Breast epithelium (tissue), 4 donors: Measurements from ENCODE around the gene RC3H1. TPM values are rescaled to one million over a fixed set of nuclear protein-coding genes. Genes with fewer than 3 reads are reported as not detected.
"Not testable (repeated sequence)": the region's sequence is repeated elsewhere in the genome, so short reads cannot be mapped to it uniquely, and the experiment has no call there.

ENCODE experiments used
- DNase-seq, 2 donors: peaks; one replicate each; pipeline ENCODE4 v3.0.0-alpha.2; 2019; ENCODE audit warnings: low spot score in 2 of 2
- H3K27ac ChIP-seq, 2 donors: fragments of 200-600 bp; sonication (generic) in 1 of 2; one replicate each; pipeline ENCODE4 v1.5.1; 2016 to 2019; ENCODE audit warnings: mild to moderate bottlenecking in 1 of 2
- H3K27me3 ChIP-seq, 2 donors: fragments of 200-600 bp; sonication (generic) in 1 of 2; one replicate each; pipeline versions ENCODE4 v1.5.1 to v1.6.0; 2017 to 2019; ENCODE audit warnings: control low read depth in 1 of 2, mild to moderate bottlenecking in 1 of 2
- H3K36me3 ChIP-seq: fragments of 200-600 bp; one replicate; pipeline ENCODE4 v1.5.1; 2019
- H3K4me1 ChIP-seq, 2 donors: fragments of 200-600 bp; sonication (generic); one replicate each; pipeline ENCODE4 v1.5.1; 2016 to 2019; ENCODE audit warnings: control low read depth in 1 of 2
- H3K4me3 ChIP-seq, 3 donors: fragments of 200-600 bp; sonication (generic); 1 replicate in 2 of 3; 2 replicates in 1 of 3; pipeline ENCODE4 v1.5.1; 2016 to 2019; ENCODE audit warnings: mild to moderate bottlenecking in 3 of 3, moderate library complexity in 2 of 3
- H3K9me3 ChIP-seq, 2 donors: fragments of 200-600 bp; sonication (generic) in 1 of 2; one replicate each; pipeline ENCODE4 v1.5.1; 2016 to 2019; ENCODE audit warnings: control low read depth in 1 of 2
- POLR2A ChIP-seq: fragments of 450-650 bp; IDR thresholded peaks from one replicate; pipeline ENCODE4 v1.6.1; 2016; ENCODE audit warnings: antibody characterized with exemption, mild to moderate bottlenecking, moderate library complexity
- POLR2AphosphoS5 ChIP-seq, 3 donors: sonication (generic); formaldehyde crosslinking; IDR thresholded peaks; one replicate each; pipeline ENCODE4 v1.6.1; 2017; ENCODE audit warnings: antibody characterized with exemption in 3 of 3
- intact Hi-C: fragments of 100-400 bp; cut with DNase I; formaldehyde crosslinking; loops from one replicate; pipeline ENCODE4 v1.15.1; 2023; ENCODE audit warnings: low total_unique reads
- total RNA-seq, 3 donors: library from RNA; depleted of rRNA; stranded (reverse); fragments of >200 nt; gene quantifications; one replicate each; pipeline ENCODE4 v1.1.0, GENCODE V29; 2016
- TF ChIP-seq, protein P1 (sequence below), 3 donors: fragments of 450-650 bp; IDR thresholded peaks; one replicate each; pipeline ENCODE4 v1.5.1; 2016 to 2017; ENCODE audit warnings: antibody characterized with exemption in 3 of 3, mild to moderate bottlenecking in 3 of 3, moderate library complexity in 3 of 3

The RC3H1 gene
- total RNA-seq, 3 donors from 2014 or later = 30.2 to 40.8 (median 33.1) TPM

DNA sequence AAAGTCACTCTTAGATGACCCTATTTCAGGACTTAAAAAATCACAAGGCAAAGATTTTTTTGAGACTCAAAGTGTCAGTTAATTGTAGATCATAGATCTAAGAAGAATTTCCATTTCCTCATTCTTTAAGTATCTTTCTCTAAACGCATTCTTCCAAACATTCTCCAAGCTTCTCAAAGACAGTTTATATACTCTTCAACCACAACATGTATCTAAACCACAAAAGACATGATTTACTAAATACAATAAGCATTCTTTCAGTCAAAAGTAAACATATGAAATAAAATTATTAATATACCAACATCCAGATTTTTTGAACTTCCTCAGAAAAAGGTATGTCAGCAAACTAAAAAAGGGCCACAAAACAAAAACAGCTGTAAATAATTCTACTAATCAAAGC, 24.4 kb downstream of the RC3H1 start:
- H3K27ac ChIP-seq = no peak overlapping the region
- no peak overlapping the region for H3K4me3 ChIP-seq
- H3K4me1 ChIP-seq = peaks cover 0 to 4% of the 10 kb centered on the region in 2 donors
- no peak for DNase-seq
- no peaks in the 10 kb centered on the region for H3K27me3 ChIP-seq
- intact Hi-C loops = no loop called here
- no peaks in the 10 kb centered on the region for H3K36me3 ChIP-seq
- TF ChIP-seq POLR2AphosphoS5 (IDR thresholded peaks at IDR 0.05) = no peak
- H3K9me3 ChIP-seq = no peaks in the 10 kb centered on the region

DNA sequence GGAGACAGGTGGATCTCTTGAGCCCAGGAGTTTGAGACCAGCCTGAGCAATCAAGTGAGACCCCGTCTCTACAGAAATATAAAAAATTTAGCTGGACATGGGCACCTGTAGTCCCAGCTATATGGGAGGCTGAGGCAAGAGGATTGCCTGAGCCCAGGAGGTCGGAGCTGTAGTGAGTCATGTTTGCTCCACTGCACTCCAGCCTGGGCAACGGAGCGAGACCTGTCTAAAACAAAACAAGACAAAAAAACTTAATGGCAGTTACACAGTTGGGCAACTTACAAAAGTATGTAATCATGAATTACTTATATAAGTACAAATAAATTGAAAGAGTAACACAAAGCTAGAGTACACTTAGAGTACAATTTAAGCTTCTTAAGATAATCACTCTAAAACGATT, 25.2 kb downstream of the RC3H1 start:
- Histone ChIP-seq H3K4me3 (no peak overlapping the region), H3K9me3 (no peaks in the 10 kb centered on the region), H3K27me3 (no peaks in the 10 kb centered on the region), H3K4me1 (peaks cover 0 to 4% of the 10 kb centered on the region in 2 donors), H3K36me3 (no peaks in the 10 kb centered on the region), H3K27ac (no peak overlapping the region)
- DNase-seq = no peak
- intact Hi-C loops = no loop called here
- TF ChIP-seq POLR2AphosphoS5 (IDR thresholded peaks at IDR 0.05) = no peak
- TF ChIP-seq POLR2A = no peak
- TF ChIP-seq, protein P1, sequence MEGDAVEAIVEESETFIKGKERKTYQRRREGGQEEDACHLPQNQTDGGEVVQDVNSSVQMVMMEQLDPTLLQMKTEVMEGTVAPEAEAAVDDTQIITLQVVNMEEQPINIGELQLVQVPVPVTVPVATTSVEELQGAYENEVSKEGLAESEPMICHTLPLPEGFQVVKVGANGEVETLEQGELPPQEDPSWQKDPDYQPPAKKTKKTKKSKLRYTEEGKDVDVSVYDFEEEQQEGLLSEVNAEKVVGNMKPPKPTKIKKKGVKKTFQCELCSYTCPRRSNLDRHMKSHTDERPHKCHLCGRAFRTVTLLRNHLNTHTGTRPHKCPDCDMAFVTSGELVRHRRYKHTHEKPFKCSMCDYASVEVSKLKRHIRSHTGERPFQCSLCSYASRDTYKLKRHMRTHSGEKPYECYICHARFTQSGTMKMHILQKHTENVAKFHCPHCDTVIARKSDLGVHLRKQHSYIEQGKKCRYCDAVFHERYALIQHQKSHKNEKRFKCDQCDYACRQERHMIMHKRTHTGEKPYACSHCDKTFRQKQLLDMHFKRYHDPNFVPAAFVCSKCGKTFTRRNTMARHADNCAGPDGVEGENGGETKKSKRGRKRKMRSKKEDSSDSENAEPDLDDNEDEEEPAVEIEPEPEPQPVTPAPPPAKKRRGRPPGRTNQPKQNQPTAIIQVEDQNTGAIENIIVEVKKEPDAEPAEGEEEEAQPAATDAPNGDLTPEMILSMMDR (IDR thresholded peaks at IDR 0.05) = no peak

DNA sequence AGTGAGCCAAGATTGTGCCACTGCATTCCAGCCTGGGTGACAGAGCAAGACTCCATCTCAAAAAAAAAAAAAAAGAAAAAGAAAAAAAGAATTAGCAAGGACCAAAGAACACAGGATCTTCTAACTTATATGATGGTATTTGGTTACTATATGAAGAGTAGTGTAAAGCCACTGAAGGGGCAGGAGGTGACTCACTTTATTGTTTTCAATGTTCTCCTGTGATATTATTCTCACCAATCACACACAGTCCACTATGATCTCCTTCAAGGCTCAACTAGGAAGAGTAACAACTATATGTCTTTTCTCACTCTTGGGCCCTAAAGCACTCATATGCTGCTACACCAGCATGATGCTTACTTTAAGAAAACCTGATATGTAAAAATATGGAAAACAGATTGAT, 26.7 kb downstream of the RC3H1 start:
- H3K9me3 ChIP-seq = no peaks in the 10 kb centered on the region
- intact Hi-C loops = no loop called here
- H3K27me3 ChIP-seq = no peaks in the 10 kb centered on the region
- H3K27ac ChIP-seq = no peak overlapping the region
- TF ChIP-seq, protein P1 (IDR thresholded peaks at IDR 0.05) = no peak
- no peak for TF ChIP-seq POLR2AphosphoS5 (IDR thresholded peaks at IDR 0.05)
- TF ChIP-seq POLR2A = no peak
- no peaks in the 10 kb centered on the region for H3K36me3 ChIP-seq
- no peak for DNase-seq
- H3K4me1 ChIP-seq = no peaks in the 10 kb centered on the region
- H3K4me3 ChIP-seq = no peak overlapping the region

DNA sequence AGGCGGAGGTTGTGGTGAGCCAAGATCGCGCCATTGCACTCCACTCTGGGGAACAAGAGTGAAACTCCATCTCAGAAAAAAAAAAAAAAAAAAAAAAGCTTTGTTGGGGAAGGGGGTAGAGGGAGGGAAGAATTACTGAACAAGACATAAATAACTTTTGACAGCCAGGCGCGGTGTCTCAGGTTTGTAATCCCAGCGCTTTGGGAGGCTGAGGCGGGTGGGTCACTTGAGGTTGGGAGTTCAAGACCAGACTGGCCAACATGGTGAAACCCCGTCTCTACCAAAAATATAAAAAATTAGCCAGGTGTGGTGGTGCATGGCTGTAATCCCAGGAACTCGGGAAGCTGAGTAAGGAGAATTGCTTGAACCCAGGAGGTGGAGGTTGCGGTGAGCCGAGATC, 28.2 kb downstream of the RC3H1 start:
- H3K27me3 ChIP-seq, H3K4me3 ChIP-seq, H3K4me1 ChIP-seq, H3K9me3 ChIP-seq, H3K27ac ChIP-seq, H3K36me3 ChIP-seq, intact Hi-C loops, DNase-seq: not testable (repeated sequence)

DNA sequence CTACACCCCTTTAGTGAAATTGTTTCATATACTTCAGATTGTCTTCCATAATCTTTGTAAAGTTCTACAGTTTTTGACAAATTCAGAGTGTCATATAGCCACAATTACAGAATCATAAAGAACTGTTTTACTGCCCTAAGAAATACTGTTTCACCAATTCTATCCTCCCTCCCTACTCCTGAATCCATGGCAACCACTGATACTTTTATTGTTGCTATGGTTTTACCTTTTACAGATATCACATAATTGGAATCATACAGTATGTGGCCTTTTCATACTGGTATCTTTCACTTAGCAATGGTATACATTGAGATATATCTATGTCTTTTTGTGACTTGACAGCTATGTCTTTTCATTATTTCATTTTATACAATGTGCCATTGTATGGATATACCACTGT, 34.1 kb downstream of the RC3H1 start:
- Histone ChIP-seq H3K36me3 (no peaks in the 10 kb centered on the region), H3K27me3 (no peaks in the 10 kb centered on the region), H3K4me1 (no peaks in the 10 kb centered on the region), H3K27ac (no peak overlapping the region), H3K4me3 (no peak overlapping the region), H3K9me3 (no peaks in the 10 kb centered on the region)
- intact Hi-C loops = no loop called here
- no peak for DNase-seq
- TF ChIP-seq, protein P1 (IDR thresholded peaks at IDR 0.05) = no peak
- TF ChIP-seq POLR2AphosphoS5 (IDR thresholded peaks at IDR 0.05) = no peak
- TF ChIP-seq POLR2A = no peak

DNA sequence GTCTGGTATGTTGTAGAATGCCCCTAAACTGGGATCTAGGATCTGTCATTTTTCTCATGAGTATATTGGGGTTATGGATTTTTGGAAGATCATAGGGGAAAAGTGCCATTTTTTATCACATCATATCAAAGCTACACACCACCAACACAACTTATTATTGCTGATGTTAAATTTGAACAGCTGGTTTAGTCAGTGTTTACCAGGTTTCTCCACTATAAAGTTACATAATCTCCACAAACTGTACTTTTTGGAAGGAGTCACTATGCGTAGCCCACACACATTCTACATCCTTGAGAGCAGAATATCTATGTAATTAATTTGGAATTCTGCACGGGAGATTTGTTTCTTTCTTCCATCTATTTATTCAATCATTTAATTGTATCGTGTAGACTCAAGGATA, 35.2 kb downstream of the RC3H1 start:
- no peaks in the 10 kb centered on the region for H3K27me3 ChIP-seq
- H3K4me3 ChIP-seq = no peak overlapping the region
- H3K36me3 ChIP-seq = no peaks in the 10 kb centered on the region
- no peaks in the 10 kb centered on the region for H3K9me3 ChIP-seq
- TF ChIP-seq, protein P1 (IDR thresholded peaks at IDR 0.05) = no peak
- no peak for TF ChIP-seq POLR2A
- no peak for TF ChIP-seq POLR2AphosphoS5 (IDR thresholded peaks at IDR 0.05)
- intact Hi-C loops = no loop called here
- DNase-seq = no peak
- no peaks in the 10 kb centered on the region for H3K4me1 ChIP-seq
- no peak overlapping the region for H3K27ac ChIP-seq
